ENCODE data around the gene TMEM254.
"Not testable (repeated sequence)": the region's sequence is repeated elsewhere in the genome, so short reads cannot be mapped to it uniquely, and the experiment has no call there.

TMEM254 gene

GRCh38 chr10:80066809-80067208 is 11.7 kb upstream of the TMEM254 start:
- H3K4me3 ChIP-seq (ENCODE audit: low read depth, low read length), result no peak overlapping the region
- no peak for DNase-seq (ENCODE audit: low read depth)
- TF ChIP-seq, protein P1, sequence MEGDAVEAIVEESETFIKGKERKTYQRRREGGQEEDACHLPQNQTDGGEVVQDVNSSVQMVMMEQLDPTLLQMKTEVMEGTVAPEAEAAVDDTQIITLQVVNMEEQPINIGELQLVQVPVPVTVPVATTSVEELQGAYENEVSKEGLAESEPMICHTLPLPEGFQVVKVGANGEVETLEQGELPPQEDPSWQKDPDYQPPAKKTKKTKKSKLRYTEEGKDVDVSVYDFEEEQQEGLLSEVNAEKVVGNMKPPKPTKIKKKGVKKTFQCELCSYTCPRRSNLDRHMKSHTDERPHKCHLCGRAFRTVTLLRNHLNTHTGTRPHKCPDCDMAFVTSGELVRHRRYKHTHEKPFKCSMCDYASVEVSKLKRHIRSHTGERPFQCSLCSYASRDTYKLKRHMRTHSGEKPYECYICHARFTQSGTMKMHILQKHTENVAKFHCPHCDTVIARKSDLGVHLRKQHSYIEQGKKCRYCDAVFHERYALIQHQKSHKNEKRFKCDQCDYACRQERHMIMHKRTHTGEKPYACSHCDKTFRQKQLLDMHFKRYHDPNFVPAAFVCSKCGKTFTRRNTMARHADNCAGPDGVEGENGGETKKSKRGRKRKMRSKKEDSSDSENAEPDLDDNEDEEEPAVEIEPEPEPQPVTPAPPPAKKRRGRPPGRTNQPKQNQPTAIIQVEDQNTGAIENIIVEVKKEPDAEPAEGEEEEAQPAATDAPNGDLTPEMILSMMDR (IDR thresholded peaks at IDR 0.05; ENCODE audit: control insufficient read depth, extremely low read depth, insufficient read depth), result no peak

DNA sequence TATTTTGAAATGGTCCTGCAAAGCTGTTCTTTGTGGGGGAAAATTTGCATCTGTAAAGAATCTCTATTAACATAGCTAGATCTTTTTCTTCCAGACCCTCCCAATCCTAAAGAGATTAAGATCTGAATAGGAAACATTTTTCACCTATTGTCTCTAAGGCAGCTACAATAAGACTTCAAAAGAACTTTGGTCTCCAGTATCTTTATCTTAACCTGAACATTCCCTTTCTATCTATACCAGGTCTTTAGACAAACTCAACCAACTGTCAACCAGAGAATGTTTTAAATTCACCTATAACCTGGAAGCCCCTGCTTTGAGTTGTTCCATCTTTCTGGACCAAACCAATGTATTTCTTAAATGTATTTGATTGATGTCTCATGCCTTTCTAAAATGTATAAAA is 10.6 kb upstream of the TMEM254 start:
- DNase-seq (ENCODE audit: low read depth), result not testable (repeated sequence)

GRCh38 chr10:80068270-80068669 is 10.2 kb upstream of the TMEM254 start:
- no peak for DNase-seq (ENCODE audit: low read depth)
- H3K4me3 ChIP-seq (ENCODE audit: low read depth, low read length), result no peak overlapping the region

More for the DNA sequence above, 10.6 kb upstream of the TMEM254 start:
- H3K4me3 ChIP-seq (ENCODE audit: low read depth, low read length), result not testable (repeated sequence)

DNA sequence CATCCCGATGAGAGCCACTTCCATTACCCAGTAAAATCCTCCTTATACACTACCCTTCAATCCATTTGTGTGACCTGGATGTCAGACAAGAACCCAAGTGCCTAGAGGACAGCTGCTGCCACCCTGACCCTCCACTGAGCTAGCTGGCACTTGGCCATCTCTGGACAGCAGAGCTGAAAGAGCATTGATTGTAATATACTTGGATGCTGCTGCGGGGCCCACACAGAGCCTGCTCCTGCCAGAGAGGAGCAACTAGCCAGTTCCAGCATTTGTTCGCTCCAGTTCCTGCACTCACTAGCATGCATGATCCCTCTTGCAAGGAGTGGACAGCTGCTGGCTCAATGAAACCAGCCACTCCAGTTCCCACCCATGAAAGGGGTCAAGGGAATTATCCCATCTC is 8.4 kb upstream of the TMEM254 start:
- TF ChIP-seq, protein P1 (IDR thresholded peaks at IDR 0.05; ENCODE audit: control insufficient read depth, extremely low read depth, insufficient read depth), result no peak
- no peak overlapping the region for H3K4me3 ChIP-seq (ENCODE audit: low read depth, low read length)
- DNase-seq (ENCODE audit: low read depth), result no peak

More at GRCh38 chr10:80068270-80068669, 10.2 kb upstream of the TMEM254 start:
- TF ChIP-seq, protein P1 (IDR thresholded peaks at IDR 0.05; ENCODE audit: control insufficient read depth, extremely low read depth, insufficient read depth), result no peak

GRCh38 chr10:80072584-80072983 is 5.9 kb upstream of the TMEM254 start:
- TF ChIP-seq, protein P1 (IDR thresholded peaks at IDR 0.05; ENCODE audit: control insufficient read depth, extremely low read depth, insufficient read depth), result no peak
- H3K4me3 ChIP-seq (ENCODE audit: low read depth, low read length), result no peak overlapping the region
- DNase-seq (ENCODE audit: low read depth), result no peak

- DNase-seq (ENCODE audit: low read depth), result no peak
- H3K4me3 ChIP-seq (ENCODE audit: low read depth, low read length), result no peak overlapping the region
- TF ChIP-seq, protein P1 (IDR thresholded peaks at IDR 0.05; ENCODE audit: control insufficient read depth, extremely low read depth, insufficient read depth), result no peak
These were observed 2.7 kb upstream of the TMEM254 start for GRCh38 chr10:80075781-80076180.

- TF ChIP-seq, protein P1 (IDR thresholded peaks at IDR 0.05; ENCODE audit: control insufficient read depth, extremely low read depth, insufficient read depth), result no peak
- H3K4me3 ChIP-seq (ENCODE audit: low read depth, low read length), result peak overlapping the region; percentile 90
- no peak for DNase-seq (ENCODE audit: low read depth)
These were observed 507 bp upstream of the TMEM254 start for GRCh38 chr10:80077869-80078447.

Data from LNCaP clone FGC (cell line).